GM18505 (cell line): ENCODE data around the gene SLC35F1.

ENCODE experiments used
- ATAC-seq: cut with Tn5 transposase; IDR thresholded peaks from one replicate; pipeline ENCODE4 v1.9.1; 2021; ENCODE audit not compliant: unreplicated experiment
- POLR2A ChIP-seq: IDR thresholded peaks from 4 replicates; pipeline ENCODE4 v1.6.1; 2011; ENCODE audit warnings: borderline replicate concordance; ENCODE audit not compliant: insufficient read depth, insufficient read length; ENCODE audit errors: extremely low read depth

Gene SLC35F1

GRCh38 chr6:118309337-118310093, 402.5 kb downstream of the SLC35F1 start:
- ATAC-seq, result no peak
- no peak for TF ChIP-seq POLR2A

GRCh38 chr6:118313208-118313607, 406.1 kb downstream of the SLC35F1 start:
- TF ChIP-seq POLR2A, result no peak

GRCh38 chr6:118313762-118314161, 406.7 kb downstream of the SLC35F1 start:
- no peak for ATAC-seq
- no peak for TF ChIP-seq POLR2A

More at GRCh38 chr6:118313208-118313607, 406.1 kb downstream of the SLC35F1 start:
- ATAC-seq, result no peak

GRCh38 chr6:118316796-118317384, 409.8 kb downstream of the SLC35F1 start:
- no peak for TF ChIP-seq POLR2A
- ATAC-seq, result no peak

GRCh38 chr6:118317581-118318563, 410.8 kb downstream of the SLC35F1 start:
- ATAC-seq, result no peak
- no peak for TF ChIP-seq POLR2A

- no peak for ATAC-seq
- TF ChIP-seq POLR2A, result no peak
These were observed 411.6 kb downstream of the SLC35F1 start for GRCh38 chr6:118318648-118319047.

GRCh38 chr6:118319416-118319815, 412.4 kb downstream of the SLC35F1 start:
- no peak for ATAC-seq
- no peak for TF ChIP-seq POLR2A

- no peak for ATAC-seq
These were observed 413.0 kb downstream of the SLC35F1 start for GRCh38 chr6:118319894-118320649.

GRCh38 chr6:118320652-118321051, 413.6 kb downstream of the SLC35F1 start:
- no peak for ATAC-seq
- TF ChIP-seq POLR2A, result no peak

More at GRCh38 chr6:118319894-118320649, 413.0 kb downstream of the SLC35F1 start:
- TF ChIP-seq POLR2A, result no peak

GRCh38 chr6:118324116-118324515, 417.1 kb downstream of the SLC35F1 start:
- no peak for TF ChIP-seq POLR2A
- ATAC-seq, result no peak

- no peak for TF ChIP-seq POLR2A
- ATAC-seq, result no peak
These were observed 418.3 kb downstream of the SLC35F1 start for GRCh38 chr6:118325220-118325860.

GRCh38 chr6:118326712-118327111, 419.6 kb downstream of the SLC35F1 start:
- no peak for ATAC-seq
- no peak for TF ChIP-seq POLR2A
